ENCODE results near the gene BOD1.

- TF ChIP-seq, protein P1, sequence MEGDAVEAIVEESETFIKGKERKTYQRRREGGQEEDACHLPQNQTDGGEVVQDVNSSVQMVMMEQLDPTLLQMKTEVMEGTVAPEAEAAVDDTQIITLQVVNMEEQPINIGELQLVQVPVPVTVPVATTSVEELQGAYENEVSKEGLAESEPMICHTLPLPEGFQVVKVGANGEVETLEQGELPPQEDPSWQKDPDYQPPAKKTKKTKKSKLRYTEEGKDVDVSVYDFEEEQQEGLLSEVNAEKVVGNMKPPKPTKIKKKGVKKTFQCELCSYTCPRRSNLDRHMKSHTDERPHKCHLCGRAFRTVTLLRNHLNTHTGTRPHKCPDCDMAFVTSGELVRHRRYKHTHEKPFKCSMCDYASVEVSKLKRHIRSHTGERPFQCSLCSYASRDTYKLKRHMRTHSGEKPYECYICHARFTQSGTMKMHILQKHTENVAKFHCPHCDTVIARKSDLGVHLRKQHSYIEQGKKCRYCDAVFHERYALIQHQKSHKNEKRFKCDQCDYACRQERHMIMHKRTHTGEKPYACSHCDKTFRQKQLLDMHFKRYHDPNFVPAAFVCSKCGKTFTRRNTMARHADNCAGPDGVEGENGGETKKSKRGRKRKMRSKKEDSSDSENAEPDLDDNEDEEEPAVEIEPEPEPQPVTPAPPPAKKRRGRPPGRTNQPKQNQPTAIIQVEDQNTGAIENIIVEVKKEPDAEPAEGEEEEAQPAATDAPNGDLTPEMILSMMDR (conservative IDR thresholded peaks at IDR 0.05; ENCODE audit: low read length) = peak; percentile 49
- no peak for TF ChIP-seq EZH2phosphoT487 (IDR thresholded peaks at IDR 0.05; ENCODE audit: borderline replicate concordance)
These were observed 420 bp downstream of the BOD1 start for GRCh38 chr5:173615884-173616576.
